Liver (tissue), 9 donors: Measurements from ENCODE around the gene MSRB2. TPM values are rescaled to one million over a fixed set of nuclear protein-coding genes. Genes with fewer than 3 reads are reported as not detected.

Experiments used
- DNase-seq: peaks from one replicate; pipeline ENCODE4 v3.0.0-alpha.2; 2017; ENCODE audit warnings: low spot score
- H3K27ac ChIP-seq, 2 donors: one replicate each; pipeline ENCODE4 v1.7.0; 2013; ENCODE audit warnings: inconsistent platforms in 2 of 2, low read length in 2 of 2, control low read depth in 1 of 2, low read depth in 1 of 2, mild to moderate bottlenecking in 1 of 2
- H3K27me3 ChIP-seq, 4 donors: one replicate each; pipeline versions ENCODE4 v1.6.1 to v1.7.0; 2013; ENCODE audit warnings: low read length in 3 of 4, inconsistent platforms in 1 of 4, mild to moderate bottlenecking in 1 of 4, moderate library complexity in 1 of 4; ENCODE audit not compliant: control insufficient read depth in 4 of 4, insufficient read depth in 4 of 4
- H3K36me3 ChIP-seq, 4 donors: one replicate each; pipeline versions ENCODE4 v1.6.1 to v1.7.0; 2013; ENCODE audit warnings: low read length in 3 of 4, mild to moderate bottlenecking in 3 of 4, low read depth in 1 of 4, moderate library complexity in 1 of 4; ENCODE audit not compliant: control insufficient read depth in 4 of 4, insufficient read depth in 3 of 4
- H3K4me1 ChIP-seq, 4 donors: one replicate each; pipeline versions ENCODE4 v1.6.1 to v1.7.0; 2013; ENCODE audit warnings: low read length in 3 of 4, mild to moderate bottlenecking in 3 of 4, moderate library complexity in 1 of 4; ENCODE audit not compliant: control insufficient read depth in 4 of 4, insufficient read depth in 4 of 4
- H3K4me3 ChIP-seq, 3 donors: one replicate each; pipeline versions ENCODE4 v1.6.1 to v1.7.0; 2013; ENCODE audit warnings: low read length in 3 of 3, control low read depth in 1 of 3, low read depth in 1 of 3, mild to moderate bottlenecking in 1 of 3
- H3K9ac ChIP-seq, 2 donors: one replicate each; pipeline ENCODE4 v1.7.0; 2013; ENCODE audit warnings: low read length in 2 of 2, mild to moderate bottlenecking in 2 of 2, moderate library complexity in 2 of 2, control low read depth in 1 of 2, low read depth in 1 of 2
- H3K9me3 ChIP-seq, 4 donors: one replicate each; pipeline versions ENCODE4 v1.6.1 to v1.7.0; 2013; ENCODE audit warnings: low read length in 3 of 4; ENCODE audit not compliant: control insufficient read depth in 4 of 4
- ATF3 ChIP-seq: IDR thresholded peaks from 2 replicates; pipeline ENCODE4 v1.6.1; 2016; ENCODE audit warnings: antibody characterized with exemption
- CTCF ChIP-seq: fragments of 150-350 bp; IDR thresholded peaks from 2 replicates; pipeline ENCODE4 v1.5.1; 2017; ENCODE audit warnings: improper control_type of control experiment, low read depth, low read length; ENCODE audit not compliant: missing input control
- HNF4G ChIP-seq: IDR thresholded peaks from 2 replicates; pipeline ENCODE4 v1.6.1; 2016; ENCODE audit warnings: antibody characterized with exemption
- JUND ChIP-seq, 2 donors: IDR thresholded peaks; 2 replicates each; pipeline ENCODE4 v1.6.1; 2016; ENCODE audit warnings: antibody characterized with exemption in 2 of 2
- NR2F2 ChIP-seq: IDR thresholded peaks from 2 replicates; pipeline ENCODE4 v1.6.1; 2016; ENCODE audit warnings: antibody characterized with exemption
- RXRA ChIP-seq, 2 donors: IDR thresholded peaks; 2 replicates each; pipeline ENCODE4 v1.6.1; 2017 to 2018; ENCODE audit warnings: antibody characterized with exemption in 2 of 2, mild to moderate bottlenecking in 1 of 2
- SP1 ChIP-seq: IDR thresholded peaks from 2 replicates; pipeline ENCODE4 v1.6.1; 2018; ENCODE audit warnings: antibody characterized with exemption, mild to moderate bottlenecking
- TAF1 ChIP-seq: conservative IDR thresholded peaks from 2 replicates; pipeline ENCODE4 v1.6.1; 2016; ENCODE audit warnings: antibody characterized with exemption, mild to moderate bottlenecking
- YY1 ChIP-seq: IDR thresholded peaks from 2 replicates; pipeline ENCODE4 v1.6.1; 2016; ENCODE audit warnings: antibody characterized with exemption, mild to moderate bottlenecking
- WGBS: extraction: QIAGEN DNeasy Blood & Tissue Kit; methylation state at CpG from one replicate; pipeline ENCODE4 v1.1.7; 2013; 5-methylcytosine and 5-hydroxymethylcytosine counted together
- polyA plus RNA-seq, 2 donors: library from polyadenylated mRNA; stranded (reverse) in 1 of 2; unstranded in 1 of 2; fragments of 200-250 nt in 1 of 2; fragments of >200 nt in 1 of 2; fragmentation: Nextera tagmentation in 1 of 2; extraction: Ambion mirVana in 1 of 2; gene quantifications; one replicate each; pipeline versions ENCODE4 v1.2.1 to v1.2.3, GENCODE V29; 2013 to 2015
- total RNA-seq, 2 donors: library from RNA; depleted of rRNA; stranded (reverse); fragments of >200 nt; gene quantifications; one replicate each; pipeline ENCODE4 v1.2.3, GENCODE V29; 2014
- TF ChIP-seq, protein P1 (sequence below): IDR thresholded peaks from 2 replicates; pipeline ENCODE4 v1.6.1; 2016; ENCODE audit warnings: antibody characterized with exemption
- TF ChIP-seq, protein P2 (sequence below): IDR thresholded peaks from 2 replicates; pipeline ENCODE4 v1.6.1; 2016; ENCODE audit warnings: antibody characterized with exemption, mild to moderate bottlenecking
- donor health status: healthy.
- donor health status: healthy.
- donor health status: healthy.
- donor health status: healthy.
- donor health status: healthy.

The MSRB2 gene
- total and polyA plus RNA-seq, 4 donors, result 7.3 to 69.4 (median 14.5) TPM

DNA sequence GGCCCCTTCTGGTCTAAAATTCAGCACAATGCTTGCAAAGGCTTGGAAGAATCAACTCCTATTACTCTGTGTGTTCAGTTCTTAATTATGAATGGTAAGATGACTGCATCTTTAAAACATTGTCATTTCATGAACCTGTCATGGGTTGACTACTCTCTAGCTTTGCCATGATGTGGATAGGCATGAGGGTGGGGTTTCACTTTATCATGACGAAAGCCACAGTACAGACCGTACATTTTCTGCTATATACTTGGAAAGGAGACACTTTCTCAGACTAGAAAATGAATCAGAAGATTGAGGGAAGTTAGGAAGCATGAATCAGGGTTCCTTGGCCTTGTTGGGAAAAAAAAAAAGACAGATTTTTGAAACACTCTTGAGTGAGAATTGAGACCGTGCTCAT is 19.7 kb upstream of the MSRB2 start:
- no peak for DNase-seq
- TF ChIP-seq NR2F2 (no peak), TAF1 (no peak), YY1 (no peak), CTCF (no peak)
- H3K4me1 ChIP-seq, result peaks cover 0 to 4% (median 2%) of the 10 kb centered on the region in 4 donors
- H3K36me3 ChIP-seq, result no peaks in the 10 kb centered on the region
- no peak overlapping the region for H3K9ac ChIP-seq
- peaks cover 0 to 5% (median 0%) of the 10 kb centered on the region in 4 donors for H3K27me3 ChIP-seq
- no peak overlapping the region for H3K4me3 ChIP-seq
- no peaks in the 10 kb centered on the region for H3K9me3 ChIP-seq
- no peak overlapping the region for H3K27ac ChIP-seq
- 90% methylated on average over 3 of the region's 3 CpGs for WGBS

DNA sequence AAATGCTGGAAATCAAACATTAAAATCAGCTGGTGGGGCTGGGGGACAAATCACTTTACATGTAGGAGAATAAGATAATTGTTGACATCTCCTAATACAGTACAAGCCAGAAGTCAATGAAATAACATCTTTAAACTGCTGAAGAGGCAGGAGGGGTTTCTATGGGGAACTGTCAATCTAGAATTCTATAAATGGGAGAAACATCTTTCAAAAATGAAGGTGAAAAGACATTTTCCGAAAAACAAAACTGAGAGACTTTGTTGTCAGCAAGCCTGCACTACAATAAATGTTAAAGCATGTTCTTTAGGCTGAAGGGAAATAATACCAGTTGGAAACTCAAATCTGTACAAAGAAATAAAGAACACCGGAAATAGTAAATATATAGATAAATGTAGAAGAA is 17.3 kb upstream of the MSRB2 start:
- Histone ChIP-seq H3K9me3 (no peaks in the 10 kb centered on the region), H3K9ac (no peak overlapping the region), H3K36me3 (no peaks in the 10 kb centered on the region), H3K27me3 (peaks cover 0 to 5% (median 0%) of the 10 kb centered on the region in 4 donors), H3K4me1 (peaks cover 0 to 8% (median 4%) of the 10 kb centered on the region in 4 donors), H3K27ac (no peak overlapping the region), H3K4me3 (no peak overlapping the region)
- WGBS, result 92% methylated on average over 2 of the region's 2 CpGs
- no peak for TF ChIP-seq RXRA (IDR thresholded peaks at IDR 0.05)
- no peak for TF ChIP-seq HNF4G
- no peak for TF ChIP-seq YY1
- TF ChIP-seq NR2F2, result no peak
- TF ChIP-seq ATF3, result no peak
- no peak for DNase-seq

DNA sequence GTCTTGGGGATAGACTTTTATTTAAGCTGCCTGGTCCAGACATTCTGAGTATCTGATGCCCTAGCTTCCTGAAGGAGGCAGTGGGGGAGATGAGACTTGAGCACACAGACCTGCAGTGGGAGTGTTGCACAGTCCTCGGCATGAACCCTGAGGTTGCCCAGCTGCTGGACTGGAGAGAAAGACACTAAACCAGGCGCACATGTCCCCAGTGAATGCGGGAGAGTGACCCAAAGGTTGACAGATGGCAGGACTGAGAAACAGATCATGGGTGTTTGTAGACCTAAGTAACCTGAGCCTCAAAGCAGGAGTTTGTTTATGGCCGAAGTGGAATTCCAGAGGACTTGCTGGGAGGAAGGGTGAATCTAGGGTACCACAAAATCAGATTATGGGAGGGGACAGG is 15.7 kb upstream of the MSRB2 start:
- TF ChIP-seq RXRA (IDR thresholded peaks at IDR 0.05), result no peak
- Histone ChIP-seq H3K27me3 (peaks cover 0 to 5% (median 0%) of the 10 kb centered on the region in 4 donors), H3K4me3 (no peak overlapping the region), H3K9me3 (no peaks in the 10 kb centered on the region), H3K9ac (no peak overlapping the region), H3K36me3 (no peaks in the 10 kb centered on the region), H3K27ac (no peak overlapping the region), H3K4me1 (peaks cover 0 to 8% (median 4%) of the 10 kb centered on the region in 4 donors)
- DNase-seq, result no peak
- 40% methylated on average over 4 of the region's 4 CpGs for WGBS

GRCh38 chr10:23080262-23080661 is 15.1 kb upstream of the MSRB2 start:
- H3K9ac ChIP-seq, result no peak overlapping the region
- 69% methylated on average over 7 of the region's 7 CpGs for WGBS
- H3K4me3 ChIP-seq, result no peak overlapping the region
- no peak for TF ChIP-seq TAF1
- no peak for TF ChIP-seq RXRA (IDR thresholded peaks at IDR 0.05)
- no peak for TF ChIP-seq JUND (IDR thresholded peaks at IDR 0.05)
- TF ChIP-seq, protein P1, sequence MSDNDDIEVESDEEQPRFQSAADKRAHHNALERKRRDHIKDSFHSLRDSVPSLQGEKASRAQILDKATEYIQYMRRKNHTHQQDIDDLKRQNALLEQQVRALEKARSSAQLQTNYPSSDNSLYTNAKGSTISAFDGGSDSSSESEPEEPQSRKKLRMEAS, result no peak
- TF ChIP-seq HNF4G, result no peak
- TF ChIP-seq YY1, result no peak
- TF ChIP-seq, protein P2, sequence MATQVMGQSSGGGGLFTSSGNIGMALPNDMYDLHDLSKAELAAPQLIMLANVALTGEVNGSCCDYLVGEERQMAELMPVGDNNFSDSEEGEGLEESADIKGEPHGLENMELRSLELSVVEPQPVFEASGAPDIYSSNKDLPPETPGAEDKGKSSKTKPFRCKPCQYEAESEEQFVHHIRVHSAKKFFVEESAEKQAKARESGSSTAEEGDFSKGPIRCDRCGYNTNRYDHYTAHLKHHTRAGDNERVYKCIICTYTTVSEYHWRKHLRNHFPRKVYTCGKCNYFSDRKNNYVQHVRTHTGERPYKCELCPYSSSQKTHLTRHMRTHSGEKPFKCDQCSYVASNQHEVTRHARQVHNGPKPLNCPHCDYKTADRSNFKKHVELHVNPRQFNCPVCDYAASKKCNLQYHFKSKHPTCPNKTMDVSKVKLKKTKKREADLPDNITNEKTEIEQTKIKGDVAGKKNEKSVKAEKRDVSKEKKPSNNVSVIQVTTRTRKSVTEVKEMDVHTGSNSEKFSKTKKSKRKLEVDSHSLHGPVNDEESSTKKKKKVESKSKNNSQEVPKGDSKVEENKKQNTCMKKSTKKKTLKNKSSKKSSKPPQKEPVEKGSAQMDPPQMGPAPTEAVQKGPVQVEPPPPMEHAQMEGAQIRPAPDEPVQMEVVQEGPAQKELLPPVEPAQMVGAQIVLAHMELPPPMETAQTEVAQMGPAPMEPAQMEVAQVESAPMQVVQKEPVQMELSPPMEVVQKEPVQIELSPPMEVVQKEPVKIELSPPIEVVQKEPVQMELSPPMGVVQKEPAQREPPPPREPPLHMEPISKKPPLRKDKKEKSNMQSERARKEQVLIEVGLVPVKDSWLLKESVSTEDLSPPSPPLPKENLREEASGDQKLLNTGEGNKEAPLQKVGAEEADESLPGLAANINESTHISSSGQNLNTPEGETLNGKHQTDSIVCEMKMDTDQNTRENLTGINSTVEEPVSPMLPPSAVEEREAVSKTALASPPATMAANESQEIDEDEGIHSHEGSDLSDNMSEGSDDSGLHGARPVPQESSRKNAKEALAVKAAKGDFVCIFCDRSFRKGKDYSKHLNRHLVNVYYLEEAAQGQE, result no peak
- TF ChIP-seq SP1, result no peak
- H3K4me1 ChIP-seq, result peaks cover 0 to 8% (median 4%) of the 10 kb centered on the region in 4 donors
- peaks cover 0 to 5% (median 0%) of the 10 kb centered on the region in 4 donors for H3K27me3 ChIP-seq
- no peak for DNase-seq
- no peaks in the 10 kb centered on the region for H3K36me3 ChIP-seq
- no peaks in the 10 kb centered on the region for H3K9me3 ChIP-seq
- H3K27ac ChIP-seq, result no peak overlapping the region
